A673 (cell line): ENCODE measurements around the gene CCN5. TPM values are rescaled to one million over a fixed set of nuclear protein-coding genes. Genes with fewer than 3 reads are reported as not detected.

Source experiments
- BruUV-seq: library from RNA; stranded (reverse); fragments of 400-500 nt; replicated peaks from 2 replicates; lab custom pipeline; 2021; lab: Mats Ljungman, UMichigan
- CTCF ChIA-PET: fragments of 300-600 bp; sonication (Branson Sonifier 250); formaldehyde crosslinking; loops from one replicate; lab custom pipeline; 2022; ENCODE audit warnings: antibody characterized with exemption; lab: Charles Lee
- POLR2A ChIA-PET: fragments of 300-600 bp; sonication (Branson Sonifier 250); formaldehyde crosslinking; loops from one replicate; lab custom pipeline; 2022; ENCODE audit warnings: antibody characterized with exemption; ENCODE audit not compliant: low non-redundant PET; lab: Charles Lee
- DNase-seq: peaks from one replicate; pipeline ENCODE4 v3.0.0-alpha.2; 2015; ENCODE audit warnings: low spot score
- H3K27ac ChIP-seq: fragments of 200-600 bp; sonication (generic); 2 replicates; pipeline ENCODE4 v1.5.1; 2016; ENCODE audit warnings: mixed run types, low read depth, mild to moderate bottlenecking, mixed read lengths, antibody characterized with exemption, low read length; ENCODE audit not compliant: poor library complexity, severe bottlenecking
- H3K27me3 ChIP-seq: fragments of 200-600 bp; sonication (generic); replicated peaks from 2 replicates; pipeline ENCODE4 v1.6.1; 2017; ENCODE audit warnings: mixed run types, low read depth, mild to moderate bottlenecking, mixed read lengths, antibody characterized with exemption, low read length; ENCODE audit not compliant: insufficient read depth, poor library complexity
- H3K36me3 ChIP-seq: fragments of 200-600 bp; sonication (generic); 2 replicates; pipeline ENCODE4 v1.6.1; 2016; ENCODE audit warnings: mixed run types, mild to moderate bottlenecking, mixed read lengths, antibody characterized with exemption, low read length; ENCODE audit not compliant: insufficient read depth, poor library complexity, severe bottlenecking
- H3K4me1 ChIP-seq: fragments of 200-600 bp; sonication (generic); 2 replicates; pipeline ENCODE4 v1.6.1; 2017; ENCODE audit warnings: mixed run types, mild to moderate bottlenecking, mixed read lengths, antibody characterized with exemption, low read length; ENCODE audit not compliant: insufficient read depth, poor library complexity, severe bottlenecking
- H3K4me3 ChIP-seq: fragments of 200-600 bp; sonication (generic); 2 replicates; pipeline ENCODE4 v1.5.1; 2016; ENCODE audit warnings: low read depth, mixed run types, mild to moderate bottlenecking, mixed read lengths, low read length; ENCODE audit not compliant: poor library complexity, severe bottlenecking
- H3K9me3 ChIP-seq: fragments of 200-600 bp; sonication (generic); 2 replicates; pipeline ENCODE4 v1.6.1; 2016; ENCODE audit warnings: mixed run types, low read depth, mild to moderate bottlenecking, mixed read lengths, antibody characterized with exemption, low read length; ENCODE audit not compliant: poor library complexity, severe bottlenecking
- CTCF ChIP-seq: fragments of 300-800, 200-600 bp; sonication (generic); conservative IDR thresholded peaks from 2 replicates; pipeline ENCODE4 v1.5.1; 2017; ENCODE audit warnings: low read depth, mild to moderate bottlenecking, antibody characterized with exemption, low read length, moderate library complexity, mixed read lengths
- EZH2 ChIP-seq: fragments of 200-600 bp; sonication (generic); IDR thresholded peaks from 2 replicates; pipeline ENCODE4 v1.6.1; 2017; ENCODE audit warnings: borderline replicate concordance, low read depth, mild to moderate bottlenecking, mixed read lengths, antibody characterized with exemption, low read length; ENCODE audit not compliant: poor library complexity, severe bottlenecking
- intact Hi-C: fragments of 100-400 bp; cut with micrococcal nuclease; formaldehyde crosslinking; loops from one replicate; pipeline ENCODE4 v1.10.0; 2022; ENCODE audit not compliant: unreplicated experiment
- total RNA-seq: library from RNA; stranded (reverse); gene quantifications from 2 replicates; pipeline ENCODE4 v1.2.3, GENCODE V29; 2021

Gene CCN5
- total RNA-seq, 1 experiment from 2014 or later, result not detected

GRCh38 chr20:44725837-44726236 is 10.7 kb downstream of the CCN5 start:
- POLR2A ChIA-PET, result no interaction called here
- no peak overlapping the region for H3K27ac ChIP-seq
- no peak overlapping the region for H3K4me3 ChIP-seq
- peaks cover 21% of the 10 kb centered on the region for H3K4me1 ChIP-seq
- DNase-seq, result no peak
- TF ChIP-seq CTCF (no peak), EZH2 (no peak)
- intact Hi-C loops, result no loop called here
- no TSS peak for BruUV-seq
- CTCF ChIA-PET, result no interaction called here
- no peaks in the 10 kb centered on the region for H3K36me3 ChIP-seq
- H3K9me3 ChIP-seq, result no peaks in the 10 kb centered on the region
- H3K27me3 ChIP-seq, result no peaks in the 10 kb centered on the region

- H3K9me3 ChIP-seq, result no peaks in the 10 kb centered on the region
- BruUV-seq, result no TSS peak
- no peak overlapping the region for H3K4me3 ChIP-seq
- ChIA-PET POLR2A (no interaction called here), CTCF (no interaction called here)
- no peaks in the 10 kb centered on the region for H3K27me3 ChIP-seq
- no peak for DNase-seq
- H3K4me1 ChIP-seq, result peaks cover 11% of the 10 kb centered on the region
- no peaks in the 10 kb centered on the region for H3K36me3 ChIP-seq
- intact Hi-C loops, result no loop called here
- H3K27ac ChIP-seq, result no peak overlapping the region
- TF ChIP-seq EZH2 (no peak), CTCF (no peak)
Observed at GRCh38 chr20:44727039-44727438, 11.9 kb downstream of the CCN5 start.

- Histone ChIP-seq H3K9me3 (no peaks in the 10 kb centered on the region), H3K4me1 (peaks cover 11% of the 10 kb centered on the region), H3K27me3 (no peaks in the 10 kb centered on the region), H3K27ac (no peak overlapping the region), H3K36me3 (no peaks in the 10 kb centered on the region), H3K4me3 (no peak overlapping the region)
- no TSS peak for BruUV-seq
- intact Hi-C loops, result no loop called here
- DNase-seq, result no peak
- TF ChIP-seq CTCF (no peak), EZH2 (no peak)
- CTCF ChIA-PET, result no interaction called here
- POLR2A ChIA-PET, result no interaction called here
Observed at GRCh38 chr20:44727651-44728050, 12.5 kb downstream of the CCN5 start.
